ENCODE measurements around the gene ENC1. TPM values are rescaled to one million over a fixed set of nuclear protein-coding genes. Genes with fewer than 3 reads are reported as not detected.
"Not testable (repeated sequence)": the region's sequence is repeated elsewhere in the genome, so short reads cannot be mapped to it uniquely, and the experiment has no call there.

Gene ENC1
- total RNA-seq, result 2.7 TPM
- long read RNA-seq, full-length matches to known transcripts, result 1 of 1 reads
- long read RNA-seq, partial matches to known transcripts, result 0 of 1 reads
- long read RNA-seq, other reads (novel, unspliced or antisense), result 0 of 1 reads

- ATAC-seq, result peak; percentile 93
- intact Hi-C loops (cut with micrococcal nuclease), result no loop called here
- DNase-seq, result peak; percentile 93
These were observed at the start of gene ENC1 for GRCh38 chr5:74640450-74640953. Gene ENC1, minus strand, starts transcription at chr5:74640728. Its CDS starts 4,243 bp downstream, at chr5:74636485.

- no peak for ATAC-seq
- intact Hi-C loops (cut with micrococcal nuclease), result no loop called here
These were observed 46.6 kb upstream of the ENC1 start for GRCh38 chr5:74686962-74687751.

GRCh38 chr5:74685979-74686631, 45.6 kb upstream of the ENC1 start:
- ATAC-seq (peak; percentile 35), DNase-seq (no peak)
- intact Hi-C loops (cut with micrococcal nuclease), result no loop called here

More at GRCh38 chr5:74686962-74687751, 46.6 kb upstream of the ENC1 start:
- DNase-seq, result no peak

GRCh38 chr5:74684900-74685851, 44.6 kb upstream of the ENC1 start, which contains the start of gene HEXB:
Gene HEXB, plus strand, starts transcription at chr5:74685233. Its CDS starts 28 bp downstream, at chr5:74685261.
- DNase-seq (peak; percentile 96), ATAC-seq (peak; percentile 98)
- intact Hi-C loops (cut with micrococcal nuclease), result no loop called here

GRCh38 chr5:74679966-74680365, 39.4 kb upstream of the ENC1 start:
- ATAC-seq, result no peak
- intact Hi-C loops (cut with micrococcal nuclease), result no loop called here
- no peak for DNase-seq

GRCh38 chr5:74679300-74679699, 38.8 kb upstream of the ENC1 start:
- intact Hi-C loops (cut with micrococcal nuclease); DNase-seq; ATAC-seq: not testable (repeated sequence)

GRCh38 chr5:74678123-74678522, 37.6 kb upstream of the ENC1 start:
- ATAC-seq; DNase-seq; intact Hi-C loops (cut with micrococcal nuclease): not testable (repeated sequence)

GRCh38 chr5:74676466-74676865, 35.9 kb upstream of the ENC1 start:
- intact Hi-C loops (cut with micrococcal nuclease); DNase-seq; ATAC-seq: not testable (repeated sequence)

- DNase-seq (no peak), ATAC-seq (peak; percentile 76)
- intact Hi-C loops (cut with micrococcal nuclease), result no loop called here
These were observed 32.7 kb upstream of the ENC1 start for GRCh38 chr5:74673011-74673790.

GRCh38 chr5:74672215-74672877, 31.8 kb upstream of the ENC1 start:
- ATAC-seq, result peak; percentile 88
- intact Hi-C loops (cut with micrococcal nuclease), result no loop called here
- peak; percentile 48 for DNase-seq

- intact Hi-C loops (cut with micrococcal nuclease), result no loop called here
- DNase-seq (no peak), ATAC-seq (no peak)
These were observed 30.0 kb upstream of the ENC1 start for GRCh38 chr5:74670396-74671038.

- no peak for DNase-seq
- ATAC-seq, result no peak
- intact Hi-C loops (cut with micrococcal nuclease), result no loop called here
These were observed 29.3 kb upstream of the ENC1 start for GRCh38 chr5:74669821-74670220.

GRCh38 chr5:74667396-74667795, 26.9 kb upstream of the ENC1 start:
- DNase-seq (no peak), ATAC-seq (no peak)
- intact Hi-C loops (cut with micrococcal nuclease), result no loop called here

- DNase-seq (no peak), ATAC-seq (no peak)
These were observed 25.3 kb upstream of the ENC1 start for GRCh38 chr5:74665816-74666215.

GRCh38 chr5:74665273-74665672, 24.7 kb upstream of the ENC1 start:
- intact Hi-C loops (cut with micrococcal nuclease), result no loop called here
- ATAC-seq, result no peak
- DNase-seq, result no peak

More at GRCh38 chr5:74665816-74666215, 25.3 kb upstream of the ENC1 start:
- intact Hi-C loops (cut with micrococcal nuclease), result no loop called here

- ATAC-seq (no peak), DNase-seq (no peak)
- intact Hi-C loops (cut with micrococcal nuclease), result no loop called here
These were observed 24.0 kb upstream of the ENC1 start for GRCh38 chr5:74664551-74664950.

- ATAC-seq (no peak), DNase-seq (no peak)
- intact Hi-C loops (cut with micrococcal nuclease), result no loop called here
These were observed 20.3 kb upstream of the ENC1 start for GRCh38 chr5:74660873-74661272.
